ENCODE measurements around the gene GLIPR1L1.
A peak's percentile ranks its signal among the peaks of the same experiment; 100 is the strongest.

- TF ChIP-seq FOXK2 (IDR thresholded peaks at IDR 0.05): no peak
- TF ChIP-seq SP1 (IDR thresholded peaks at IDR 0.05): no peak
- TF ChIP-seq PKNOX1 (IDR thresholded peaks at IDR 0.05): peak; percentile 57
- no peak for TF ChIP-seq HDGF (IDR thresholded peaks at IDR 0.05; ENCODE audit: borderline replicate concordance)
- TF ChIP-seq BHLHE40 (IDR thresholded peaks at IDR 0.05; ENCODE audit: borderline replicate concordance): no peak
- 0 out of 2 replicates have a peak, but pooled peaks have one; percentile 42 for TF ChIP-seq CTBP1 (IDR thresholded peaks at IDR 0.05; ENCODE audit: borderline replicate concordance)
- no peak for TF ChIP-seq FOXA1 (IDR thresholded peaks at IDR 0.05)
- no peak; the same call in 1 of the 2 replicates for TF ChIP-seq L3MBTL2 (conservative IDR thresholded peaks at IDR 0.05)
- no peak for TF ChIP-seq TARDBP (IDR thresholded peaks at IDR 0.05)
- TF ChIP-seq ZNF384 (IDR thresholded peaks at IDR 0.05): no peak
- no peak for TF ChIP-seq FOXM1 (IDR thresholded peaks at IDR 0.05; ENCODE audit: borderline replicate concordance)
- TF ChIP-seq ELF4 (IDR thresholded peaks at IDR 0.05): no peak
Observed at GRCh38 chr12:75334384-75335030, at the start of gene GLIPR1L1.
